HCT116 (cell line): ENCODE results near the gene CHSY1. TPM values are rescaled to one million over a fixed set of nuclear protein-coding genes. Genes with fewer than 3 reads are reported as not detected.

Experiments used
- ATAC-seq: fragments of 200-7000 bp; cut with Tn5 transposase; 2 replicates; pipeline ENCODE4 v1.9.1; 2020; ENCODE audit warnings: mild to moderate bottlenecking, moderate library complexity
- BruUV-seq: library from RNA; stranded (reverse); fragments of 400-500 nt; replicated peaks from 2 replicates; lab custom pipeline; 2021; lab: Mats Ljungman, UMichigan
- CTCF ChIA-PET: fragments of 300-600 bp; sonication (Branson Sonifier 250); formaldehyde crosslinking; loops from one replicate; lab custom pipeline; 2021; ENCODE audit warnings: antibody characterized with exemption; lab: Charles Lee
- POLR2A ChIA-PET: fragments of 300-600, 350-600 bp; sonication (Branson Sonifier 250); formaldehyde crosslinking; loops from one replicate; lab custom pipeline; 2021; ENCODE audit warnings: antibody characterized with exemption; lab: Charles Lee
- RAD21 ChIA-PET, 2 experiments: fragments of 300-600 bp; sonication (Branson Sonifier 250); formaldehyde crosslinking; loops; one replicate each; lab custom pipeline; 2023; ENCODE audit warnings: low total read pairs in 2 of 2; ENCODE audit not compliant: uncharacterized antibody in 2 of 2, unreplicated experiment in 2 of 2, low non-redundant PET in 1 of 2; lab: Charles Lee
- DNase-seq: peaks from one replicate; pipeline ENCODE4 v3.0.0-alpha.2; 2010; ENCODE audit warnings: low read depth, low spot score
- H2AFZ ChIP-seq: fragments of 200-600 bp; shearing (Covaris generic), sonication (generic); 2 replicates; pipeline ENCODE4 v1.6.1; 2017; ENCODE audit warnings: low read depth, mixed run types, mixed read lengths, antibody characterized with exemption, low read length; ENCODE audit not compliant: poor library complexity, severe bottlenecking
- H3K27ac ChIP-seq: 2 replicates; pipeline ENCODE4 v1.5.1; 2012; ENCODE audit warnings: low read depth, low read length
- H3K27me3 ChIP-seq: fragments of 200-600 bp; sonication (generic); 2 replicates; pipeline ENCODE4 v1.6.1; 2016; ENCODE audit warnings: mixed run types, low read length, mixed read lengths; ENCODE audit not compliant: insufficient read depth
- H3K36me3 ChIP-seq, 2 experiments: fragments of 200-500 bp in 1 of 2; fragments of 200-600 bp in 1 of 2; sonication (Bioruptor generic) in 1 of 2; sonication (generic) in 1 of 2; 2 replicates each; pipeline versions ENCODE4 v1.5.1 to v1.6.1; 2014 to 2016; ENCODE audit warnings: low read length in 2 of 2, inconsistent platforms in 1 of 2, mixed read lengths in 1 of 2, mixed run types in 1 of 2; ENCODE audit not compliant: insufficient read depth in 2 of 2, control insufficient read depth in 1 of 2
- H3K4me1 ChIP-seq, 2 experiments: fragments of 200-600 bp in 1 of 2; sonication (generic) in 1 of 2; 2 replicates each; pipeline versions ENCODE4 v1.5.1 to v1.6.1; 2012 to 2017; ENCODE audit warnings: low read length in 2 of 2, inconsistent platforms in 1 of 2, mild to moderate bottlenecking in 1 of 2, mixed read lengths in 1 of 2, mixed run types in 1 of 2, moderate library complexity in 1 of 2; ENCODE audit not compliant: insufficient read depth in 2 of 2, control insufficient read depth in 1 of 2
- H3K4me2 ChIP-seq: fragments of 200-600 bp; sonication (generic); 2 replicates; pipeline ENCODE4 v1.6.1; 2017; ENCODE audit warnings: mixed run types, low read length, mixed read lengths
- H3K4me3 ChIP-seq, 2 experiments: fragments of 200-600 bp in 1 of 2; sonication (generic) in 1 of 2; replicated peaks in 1 of 2; 2 replicates each; pipeline ENCODE4 v1.5.1; 2011 to 2016; ENCODE audit warnings: low read length in 2 of 2, control low read depth in 1 of 2, low read depth in 1 of 2, mild to moderate bottlenecking in 1 of 2, mixed read lengths in 1 of 2, mixed run types in 1 of 2
- H3K79me2 ChIP-seq: fragments of 200-600 bp; sonication (generic); 2 replicates; pipeline ENCODE4 v1.6.1; 2017; ENCODE audit warnings: mild to moderate bottlenecking, mixed run types, low read length, moderate library complexity, mixed read lengths; ENCODE audit not compliant: insufficient read depth
- H3K9ac ChIP-seq: fragments of 200-600 bp; sonication (generic); 2 replicates; pipeline ENCODE4 v1.6.1; 2016; ENCODE audit warnings: low read length, mixed read lengths
- H3K9me2 ChIP-seq: fragments of 200-600 bp; sonication (generic), shearing (Covaris generic); 2 replicates; pipeline ENCODE4 v1.6.1; 2017; ENCODE audit warnings: mixed run types, mild to moderate bottlenecking, moderate library complexity; ENCODE audit not compliant: insufficient read depth
- H3K9me3 ChIP-seq, 2 experiments: fragments of 200-500 bp in 1 of 2; fragments of 200-600 bp in 1 of 2; sonication (Bioruptor generic) in 1 of 2; sonication (generic) in 1 of 2; 2 replicates each; pipeline ENCODE4 v1.6.1; 2014 to 2017; ENCODE audit warnings: low read length in 2 of 2, mixed read lengths in 2 of 2, inconsistent platforms in 1 of 2, low read depth in 1 of 2, mild to moderate bottlenecking in 1 of 2, mixed run types in 1 of 2, moderate library complexity in 1 of 2; ENCODE audit not compliant: control insufficient read depth in 1 of 2, insufficient read depth in 1 of 2
- H4K20me1 ChIP-seq: fragments of 200-600 bp; sonication (generic), shearing (Covaris generic); 2 replicates; pipeline ENCODE4 v1.6.1; 2017; ENCODE audit warnings: mixed run types, mild to moderate bottlenecking, moderate library complexity; ENCODE audit not compliant: insufficient read depth
- CBX3 ChIP-seq: IDR thresholded peaks from 2 replicates; pipeline ENCODE4 v1.6.1; 2012; ENCODE audit warnings: low read depth
- CEBPB ChIP-seq: IDR thresholded peaks from 2 replicates; pipeline ENCODE4 v1.6.1; 2012; ENCODE audit warnings: low read depth
- EGR1 ChIP-seq: IDR thresholded peaks from 2 replicates; pipeline ENCODE4 v1.6.1; 2012; ENCODE audit warnings: low read depth
- ELF1 ChIP-seq: IDR thresholded peaks from 2 replicates; pipeline ENCODE4 v1.6.1; 2012; ENCODE audit warnings: low read depth, borderline replicate concordance
- EZH2 ChIP-seq: fragments of 200-600 bp; sonication (generic); IDR thresholded peaks from 2 replicates; pipeline ENCODE4 v1.6.1; 2017; ENCODE audit warnings: antibody characterized with exemption, mixed run types
- EZH2phosphoT487 ChIP-seq: fragments of 200-600 bp; IDR thresholded peaks from 2 replicates; pipeline ENCODE4 v1.6.1; 2018; ENCODE audit warnings: antibody characterized with exemption, borderline replicate concordance
- FOSL1 ChIP-seq: IDR thresholded peaks from 2 replicates; pipeline ENCODE4 v1.6.1; 2012; ENCODE audit warnings: low read depth
- POLR2AphosphoS5 ChIP-seq: IDR thresholded peaks from 2 replicates; pipeline ENCODE4 v1.6.1; 2011; ENCODE audit warnings: mild to moderate bottlenecking, low read depth, low read length, moderate library complexity
- SIN3A ChIP-seq: IDR thresholded peaks from 2 replicates; pipeline ENCODE4 v1.6.1; 2012; ENCODE audit warnings: low read depth
- SP1 ChIP-seq: IDR thresholded peaks from 2 replicates; pipeline ENCODE4 v1.6.1; 2012; ENCODE audit warnings: low read depth
- SRF ChIP-seq: IDR thresholded peaks from 2 replicates; pipeline ENCODE4 v1.6.1; 2012; ENCODE audit warnings: low read depth
- TCF7L2 ChIP-seq: IDR thresholded peaks from 2 replicates; pipeline ENCODE4 v1.7.0; 2011; ENCODE audit warnings: borderline replicate concordance, inconsistent platforms; ENCODE audit not compliant: insufficient read depth, insufficient read length; ENCODE audit errors: extremely low read depth
- YY1 ChIP-seq: IDR thresholded peaks from 2 replicates; pipeline ENCODE4 v1.6.1; 2011; ENCODE audit warnings: low read length, low read depth, moderate library complexity, mild to moderate bottlenecking; ENCODE audit not compliant: insufficient replicate concordance; ENCODE audit errors: extremely low read depth
- ZFX ChIP-seq: fragments of 450-650 bp; IDR thresholded peaks from 2 replicates; pipeline ENCODE4 v1.6.1; 2017
- ZNF274 ChIP-seq: fragments of 200-500 bp; sonication (Bioruptor generic); IDR thresholded peaks from 2 replicates; pipeline ENCODE4 v1.6.1; 2014; ENCODE audit warnings: mild to moderate bottlenecking, low read depth, low read length, inconsistent platforms
- intact Hi-C: fragments of 100-400 bp; cut with micrococcal nuclease; formaldehyde crosslinking; loops from 2 replicates; pipeline ENCODE4 v1.10.0; 2022
- total RNA-seq: library from RNA; stranded (reverse); gene quantifications from one replicate; pipeline ENCODE4 v1.2.1, GENCODE V29; 2021; ENCODE audit not compliant: unreplicated experiment
- TF ChIP-seq, protein P1 (sequence below): IDR thresholded peaks from 2 replicates; pipeline ENCODE4 v1.6.1; 2012
- TF ChIP-seq, protein P2 (sequence below): IDR thresholded peaks from 2 replicates; pipeline ENCODE4 v1.6.1; 2011; ENCODE audit warnings: mild to moderate bottlenecking, low read length, moderate library complexity; ENCODE audit not compliant: insufficient replicate concordance; ENCODE audit errors: extremely low read depth

The CHSY1 gene
- total RNA-seq, 1 experiment from 2014 or later = 25.4 TPM

DNA sequence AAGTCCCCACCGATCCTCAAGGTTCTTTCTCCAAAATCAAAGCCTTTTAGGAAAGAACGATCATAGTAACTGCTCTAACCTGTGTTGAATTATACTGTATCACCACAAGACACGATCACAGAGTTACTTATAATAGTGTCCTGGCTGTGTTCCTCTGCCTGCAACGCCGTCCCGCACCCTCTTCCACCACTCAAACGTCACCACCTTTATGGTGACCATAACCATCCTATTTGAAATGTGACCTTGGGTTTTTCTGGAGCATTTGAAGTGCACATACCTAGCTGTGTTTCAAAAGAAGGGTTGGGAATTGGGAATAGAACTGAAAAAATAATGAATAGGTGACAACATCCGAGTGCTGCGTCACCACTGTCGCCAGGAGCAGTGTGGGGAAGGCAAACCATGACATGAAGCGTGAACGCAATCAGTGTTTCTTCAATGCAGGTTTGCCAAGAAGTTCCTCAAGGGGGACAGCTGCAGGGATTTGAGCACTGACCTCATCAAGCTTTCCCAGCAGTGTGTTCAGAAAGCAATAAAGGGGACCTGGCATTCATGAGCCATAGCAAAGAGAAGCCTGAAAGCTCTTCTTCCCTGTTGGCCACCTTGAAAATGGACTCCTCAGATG, 26.2 kb upstream of the CHSY1 start:
- H3K4me1 ChIP-seq = peaks cover 2 to 12% of the 10 kb centered on the region in 2 experiments; a peak in 3 of 4 replicates
- no TSS peak for BruUV-seq
- TF ChIP-seq POLR2AphosphoS5 (no peak), SIN3A (no peak), SRF (no peak), CEBPB (no peak), EZH2phosphoT487 (no peak)
- TF ChIP-seq, all 23 proteins: peak for 0
- peak overlapping the region; percentile 82 for H3K4me2 ChIP-seq
- ChIA-PET RAD21 (no interaction called here), CTCF (interaction anchor here (2.3 kb wide), 1 partner anchor 11 kb away, joined by 10 read pairs; no protein-coding TSS in a partner anchor), POLR2A (no interaction called here)
- H3K9me3 ChIP-seq = no peaks in the 10 kb centered on the region
- peak overlapping the region; percentile 38 to 94 for H3K4me3 ChIP-seq
- H3K27me3 ChIP-seq = no peaks in the 10 kb centered on the region
- H2AFZ ChIP-seq = no peak overlapping the region
- no peaks in the 10 kb centered on the region for H3K9me2 ChIP-seq
- ATAC-seq (no peak), DNase-seq (no peak)
- peaks cover 38% of the 10 kb centered on the region for H3K79me2 ChIP-seq
- no peaks in the 10 kb centered on the region for H4K20me1 ChIP-seq
- peak overlapping the region; percentile 77 for H3K9ac ChIP-seq
- H3K36me3 ChIP-seq = peaks cover 42 to 51% of the 10 kb centered on the region in 2 experiments
- intact Hi-C loops = no loop called here
- no peak overlapping the region for H3K27ac ChIP-seq

DNA sequence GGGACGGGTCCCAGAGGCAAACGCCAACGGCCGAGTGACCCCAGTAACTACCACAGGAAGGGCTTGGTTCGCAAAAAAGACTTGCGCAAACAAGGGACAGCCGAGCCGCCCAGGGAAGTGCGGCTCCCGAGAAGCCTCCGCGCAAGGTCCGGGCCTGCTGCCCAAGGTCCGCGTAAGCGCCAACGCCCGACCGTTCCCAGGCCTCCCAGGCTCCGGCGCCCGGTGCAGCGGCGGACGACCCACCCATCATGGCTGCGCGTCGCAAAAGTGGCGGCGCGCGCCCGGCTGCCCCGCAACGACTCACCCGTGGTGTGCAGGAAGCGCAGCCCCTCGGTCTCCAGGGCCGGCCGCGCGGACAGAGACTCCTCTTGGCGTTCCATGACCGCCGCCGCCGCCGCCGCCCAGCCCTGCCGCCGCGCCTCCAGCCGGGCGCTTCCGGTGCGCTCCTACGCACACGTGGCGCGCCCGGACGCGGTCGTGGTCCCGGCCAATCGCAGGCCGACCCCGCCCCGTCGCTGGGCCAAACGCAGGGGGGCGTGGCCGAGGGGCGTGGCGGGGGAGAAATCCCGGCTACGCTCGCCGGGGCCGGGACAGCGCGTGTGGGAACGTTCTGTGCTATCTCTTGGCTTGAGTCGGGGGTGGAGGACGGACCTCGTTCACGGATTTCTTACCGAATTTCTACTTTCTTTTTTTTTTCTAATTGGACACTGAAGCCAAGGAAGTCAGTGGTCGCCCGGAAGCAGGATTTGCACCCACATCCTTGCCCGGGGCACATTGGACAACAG, 25.4 kb upstream of the CHSY1 start, which contains the start of gene SELENOS:
TSS of gene SELENOS (minus strand) at position 448 of the 785 bp plus-strand sequence. CDS start at position 380, 68 bp downstream.
- peak within 1 kb of the TSS; percentile 77 for H3K9ac ChIP-seq
- DNase-seq (peak; percentile 65), ATAC-seq (peak; percentile 93)
- no peaks in the 10 kb centered on the region for H3K9me3 ChIP-seq
- peak within 1 kb of the TSS; percentile 77 for H3K27ac ChIP-seq
- H3K4me1 ChIP-seq = peaks cover 2 to 12% of the 10 kb centered on the region in 2 experiments; a peak in 3 of 4 replicates
- peak within 1 kb of the TSS; percentile 83 to 94 for H3K4me3 ChIP-seq
- intact Hi-C loops = no loop called here
- H3K79me2 ChIP-seq = peaks cover 38% of the 10 kb centered on the region
- H3K36me3 ChIP-seq = peaks cover 40 to 51% of the 10 kb centered on the region in 2 experiments
- no peaks in the 10 kb centered on the region for H3K9me2 ChIP-seq
- no peaks in the 10 kb centered on the region for H4K20me1 ChIP-seq
- peak within 1 kb of the TSS; percentile 82 for H3K4me2 ChIP-seq
- H3K27me3 ChIP-seq = no peaks in the 10 kb centered on the region
- H2AFZ ChIP-seq = no peak within 1 kb of the TSS
- ChIA-PET POLR2A (interaction anchor here (1.0 kb wide), 1 partner anchor 25 kb away, joined by 3 read pairs; the partner anchor contains the start of gene CHSY1), CTCF (interaction anchor here (1.2 kb wide), 1 partner anchor 377 kb away, joined by 4 read pairs; no protein-coding TSS in a partner anchor), RAD21 (no interaction called here)
- no TSS peak for BruUV-seq
- TF ChIP-seq EGR1 (0 out of 2 replicates have a peak, but pooled peaks have one; percentile 9), CBX3 (no peak), EZH2 (no peak), ELF1 (no peak), SRF (no peak; the same call in 1 of the 2 replicates), ZFX (peak; percentile 87), EZH2phosphoT487 (no peak), FOSL1 (no peak), ZNF274 (no peak), YY1 (no peak), TCF7L2 (no peak), POLR2AphosphoS5 (peak; percentile 68; the same call in 1 of the 2 replicates), SP1 (peak; percentile 79)
- TF ChIP-seq, protein P1, sequence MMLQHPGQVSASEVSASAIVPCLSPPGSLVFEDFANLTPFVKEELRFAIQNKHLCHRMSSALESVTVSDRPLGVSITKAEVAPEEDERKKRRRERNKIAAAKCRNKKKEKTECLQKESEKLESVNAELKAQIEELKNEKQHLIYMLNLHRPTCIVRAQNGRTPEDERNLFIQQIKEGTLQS = no peak
- TF ChIP-seq, protein P2, sequence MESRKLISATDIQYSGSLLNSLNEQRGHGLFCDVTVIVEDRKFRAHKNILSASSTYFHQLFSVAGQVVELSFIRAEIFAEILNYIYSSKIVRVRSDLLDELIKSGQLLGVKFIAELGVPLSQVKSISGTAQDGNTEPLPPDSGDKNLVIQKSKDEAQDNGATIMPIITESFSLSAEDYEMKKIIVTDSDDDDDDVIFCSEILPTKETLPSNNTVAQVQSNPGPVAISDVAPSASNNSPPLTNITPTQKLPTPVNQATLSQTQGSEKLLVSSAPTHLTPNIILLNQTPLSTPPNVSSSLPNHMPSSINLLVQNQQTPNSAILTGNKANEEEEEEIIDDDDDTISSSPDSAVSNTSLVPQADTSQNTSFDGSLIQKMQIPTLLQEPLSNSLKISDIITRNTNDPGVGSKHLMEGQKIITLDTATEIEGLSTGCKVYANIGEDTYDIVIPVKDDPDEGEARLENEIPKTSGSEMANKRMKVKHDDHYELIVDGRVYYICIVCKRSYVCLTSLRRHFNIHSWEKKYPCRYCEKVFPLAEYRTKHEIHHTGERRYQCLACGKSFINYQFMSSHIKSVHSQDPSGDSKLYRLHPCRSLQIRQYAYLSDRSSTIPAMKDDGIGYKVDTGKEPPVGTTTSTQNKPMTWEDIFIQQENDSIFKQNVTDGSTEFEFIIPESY = no peak
